Measurements from ENCODE around the gene IGF1R.

GRCh38 chr15:98692213-98692612, 43.9 kb downstream of the IGF1R start:
- TF ChIP-seq CTCF (IDR thresholded peaks at IDR 0.05) (no peak), POLR2A (IDR thresholded peaks at IDR 0.05) (no peak)
